RKO (cell line): ENCODE data around the gene MUCL3.
"Not testable (repeated sequence)": the region's sequence is repeated elsewhere in the genome, so short reads cannot be mapped to it uniquely, and the experiment has no call there.

Source experiments
- DNase-seq: peaks from one replicate; pipeline ENCODE4 v3.0.0-alpha.2; 2016; ENCODE audit warnings: low spot score

Gene MUCL3

DNA sequence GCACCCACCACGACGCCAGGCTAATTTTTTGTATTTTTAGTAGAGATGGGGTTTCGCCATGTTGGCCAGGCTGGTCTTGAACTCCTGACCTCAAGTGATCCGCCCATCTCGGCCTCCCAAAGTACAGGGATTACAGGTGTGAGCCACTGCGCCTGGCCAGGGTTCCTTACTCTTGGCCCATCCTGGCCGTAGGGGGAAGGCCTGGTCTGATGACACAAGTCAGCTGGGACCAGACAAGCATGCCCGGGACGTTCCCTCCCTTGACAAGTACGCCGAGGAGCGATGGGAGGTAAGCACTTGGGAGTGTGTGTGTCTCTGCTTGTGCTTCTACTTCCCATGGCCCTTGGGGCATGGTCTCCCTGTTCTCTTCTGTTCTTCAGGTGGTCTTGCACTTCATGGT lies 30.3 kb upstream of the MUCL3 start:
- not testable (repeated sequence) for DNase-seq

DNA sequence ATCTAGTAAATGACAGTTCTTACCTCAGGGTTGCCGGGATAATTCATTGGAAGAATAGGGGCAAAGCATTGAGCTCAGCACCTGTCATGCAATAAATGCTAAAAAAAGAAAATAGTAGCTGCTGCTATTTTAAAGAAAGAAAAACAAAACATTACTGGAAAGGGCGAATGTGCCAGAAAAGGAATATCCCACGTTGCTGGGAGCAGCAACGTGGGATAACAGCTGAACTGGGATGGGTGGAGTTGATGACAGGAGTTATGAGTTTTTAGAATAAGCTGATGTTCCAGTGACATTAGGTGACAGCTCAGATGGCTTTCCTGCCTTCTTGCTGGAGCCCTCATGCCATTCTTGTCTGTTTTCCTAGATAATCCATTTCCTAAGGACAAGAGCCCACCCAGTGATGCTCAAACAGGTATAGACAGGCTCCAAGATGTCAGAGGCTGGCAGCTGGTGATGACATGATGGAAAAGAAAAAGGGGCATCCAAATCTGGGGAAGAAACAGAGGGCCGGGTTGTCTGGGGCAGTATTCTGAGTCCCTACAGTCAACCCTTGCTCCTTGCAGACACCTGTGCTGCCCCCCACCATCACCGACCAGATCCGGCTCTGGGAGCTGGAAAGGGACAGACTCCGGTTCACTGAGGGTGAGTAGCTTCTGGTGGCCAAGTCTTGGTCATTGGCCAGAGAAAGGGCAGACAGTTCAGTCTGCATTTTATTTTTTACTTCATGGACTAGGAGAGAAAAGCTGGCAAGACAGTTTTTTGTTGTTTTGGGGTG lies 27.8 kb upstream of the MUCL3 start:
- DNase-seq, result no peak

DNA sequence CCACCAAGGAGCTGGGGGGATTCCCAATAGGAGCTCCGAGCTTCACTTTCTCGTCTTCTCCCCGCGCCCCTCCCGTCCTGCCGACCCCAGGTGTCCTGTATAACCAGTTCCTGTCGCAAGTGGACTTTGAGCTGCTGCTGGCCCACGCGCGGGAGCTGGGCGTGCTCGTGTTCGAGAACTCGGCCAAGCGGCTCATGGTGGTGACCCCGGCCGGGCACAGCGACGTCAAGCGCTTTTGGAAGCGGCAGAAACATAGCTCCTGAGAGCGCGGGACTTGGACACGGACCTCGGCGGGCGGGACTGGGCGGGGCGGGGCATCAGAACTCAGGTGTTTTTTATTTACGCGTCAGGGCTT lies 27.1 kb upstream of the MUCL3 start:
- DNase-seq, result no peak

DNA sequence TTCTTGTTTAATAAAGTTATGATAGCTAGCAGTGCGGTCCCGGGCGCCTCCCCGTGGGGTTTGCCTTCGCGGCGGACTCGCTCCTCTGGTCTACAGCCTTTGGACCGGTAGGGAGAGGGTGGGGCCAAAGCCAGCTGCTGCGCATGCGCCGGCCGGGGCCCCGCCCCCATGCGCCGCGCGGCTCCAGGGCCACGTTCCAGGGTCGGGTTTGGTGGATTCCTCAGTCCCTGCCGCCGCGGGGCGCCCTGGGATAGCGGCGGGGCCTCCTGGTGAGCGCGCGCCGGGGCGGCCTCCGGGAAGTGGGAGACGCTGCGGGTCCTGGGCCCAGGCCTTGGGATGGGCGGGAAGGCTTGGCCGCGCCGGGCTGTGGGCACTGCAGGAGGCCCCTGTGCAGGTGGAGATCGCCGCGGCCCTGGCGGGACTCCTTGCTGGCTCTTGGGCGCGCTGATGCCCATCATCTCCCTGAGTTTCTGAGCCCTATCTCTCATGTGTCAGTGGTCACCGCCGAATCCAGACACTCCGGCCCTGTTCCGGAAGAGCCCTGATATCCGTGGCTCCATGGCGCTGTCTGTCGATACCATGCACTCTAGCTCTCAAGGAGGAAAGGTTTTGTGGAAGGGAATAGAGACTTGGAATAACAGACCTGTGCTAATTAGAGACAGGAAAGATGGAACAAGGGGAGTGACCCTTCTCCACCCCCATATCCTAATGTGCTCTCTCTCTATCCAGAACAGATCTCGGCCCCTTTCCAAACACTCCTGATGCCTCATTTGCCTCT lies 26.5 kb upstream of the MUCL3 start, which contains the start of gene VARS2:
Gene VARS2, plus strand, starts transcription at position 163 of the 778 bp plus-strand sequence. Its CDS starts 599 bp downstream, at position 762.
- DNase-seq, result peak; percentile 90

DNA sequence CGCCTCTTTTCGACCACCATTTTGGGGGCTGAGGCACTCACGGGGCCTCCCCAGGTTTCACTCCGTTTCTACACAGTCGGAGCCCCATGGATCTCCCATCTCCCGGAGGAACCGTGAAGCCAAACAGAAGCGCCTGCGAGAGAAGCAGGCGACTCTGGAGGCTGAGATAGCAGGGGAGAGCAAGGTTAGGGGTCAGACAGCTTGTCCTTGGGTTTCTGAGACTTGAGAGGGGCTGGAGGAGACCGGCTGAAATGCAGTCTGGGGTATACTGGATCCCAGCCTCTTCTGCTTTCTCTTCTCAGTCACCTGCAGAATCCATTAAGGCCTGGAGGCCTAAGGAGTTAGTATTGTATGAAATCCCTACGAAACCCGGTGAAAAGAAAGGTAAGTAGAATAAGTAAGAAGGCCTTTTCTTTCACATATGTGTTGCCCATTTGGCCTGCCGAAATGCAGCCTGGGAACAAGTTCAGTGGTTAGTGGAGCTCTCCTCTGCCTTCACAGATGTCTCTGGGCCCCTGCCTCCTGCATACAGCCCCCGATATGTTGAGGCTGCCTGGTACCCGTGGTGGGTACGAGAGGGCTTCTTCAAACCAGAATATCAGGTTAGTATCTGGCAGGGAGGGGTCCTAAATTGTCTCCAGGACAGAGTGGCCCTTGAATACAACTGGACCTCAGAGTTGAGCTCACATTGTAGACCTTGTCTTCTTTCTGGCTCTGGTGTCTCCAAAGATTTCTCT lies 25.8 kb upstream of the MUCL3 start:
- DNase-seq, result no peak

DNA sequence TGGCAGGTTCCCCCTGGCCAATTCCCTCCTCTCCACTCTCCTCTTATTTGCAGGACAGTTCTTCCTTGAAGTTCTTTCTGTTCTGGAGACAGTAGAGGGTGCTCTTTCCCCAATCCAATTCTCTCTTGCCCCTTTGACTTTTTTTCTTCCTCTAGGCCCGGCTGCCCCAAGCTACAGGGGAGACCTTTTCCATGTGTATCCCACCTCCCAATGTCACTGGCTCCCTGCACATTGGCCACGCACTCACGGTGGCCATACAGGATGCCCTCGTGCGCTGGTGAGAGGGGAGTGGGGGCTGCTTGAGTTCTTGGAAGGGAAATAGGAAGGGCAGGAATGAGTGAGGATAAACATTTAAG lies 25.2 kb upstream of the MUCL3 start:
- DNase-seq, result peak; percentile 75

DNA sequence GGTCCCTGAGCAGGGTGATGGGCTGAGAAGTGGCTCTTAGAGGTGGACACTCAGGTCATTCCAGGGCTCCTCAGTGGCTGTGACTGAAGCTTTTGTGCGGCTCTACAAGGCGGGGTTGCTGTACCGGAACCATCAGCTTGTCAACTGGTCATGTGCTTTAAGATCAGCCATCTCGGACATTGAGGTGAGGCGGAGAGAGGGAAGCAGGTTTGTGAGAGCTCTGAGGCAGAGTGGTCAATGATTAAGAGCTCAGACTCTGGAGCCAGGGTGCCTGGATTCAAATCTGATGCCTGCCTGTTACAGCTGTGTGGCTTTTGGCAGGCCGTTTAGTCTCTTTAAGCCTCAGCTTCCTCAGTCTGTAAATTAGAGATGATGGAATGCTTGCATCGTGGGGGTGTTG lies 23.7 kb upstream of the MUCL3 start:
- no peak for DNase-seq

DNA sequence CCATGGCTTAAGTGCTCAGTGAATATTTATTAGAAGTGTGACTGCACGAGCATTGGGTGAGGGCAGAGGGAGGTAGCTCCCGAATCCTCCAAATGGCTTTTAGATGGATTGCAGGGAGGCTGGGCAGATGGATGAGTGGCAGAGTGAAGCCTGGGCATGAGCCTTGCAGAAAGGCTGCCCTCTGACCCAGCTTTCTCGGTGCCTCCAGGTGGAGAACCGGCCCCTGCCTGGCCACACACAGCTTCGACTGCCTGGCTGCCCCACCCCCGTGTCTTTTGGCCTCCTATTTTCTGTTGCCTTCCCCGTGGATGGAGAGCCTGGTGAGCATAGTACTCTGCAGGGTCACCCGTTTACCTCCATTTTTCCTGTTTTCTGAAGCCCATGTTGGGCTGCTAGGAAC lies 23.3 kb upstream of the MUCL3 start:
- no peak for DNase-seq

DNA sequence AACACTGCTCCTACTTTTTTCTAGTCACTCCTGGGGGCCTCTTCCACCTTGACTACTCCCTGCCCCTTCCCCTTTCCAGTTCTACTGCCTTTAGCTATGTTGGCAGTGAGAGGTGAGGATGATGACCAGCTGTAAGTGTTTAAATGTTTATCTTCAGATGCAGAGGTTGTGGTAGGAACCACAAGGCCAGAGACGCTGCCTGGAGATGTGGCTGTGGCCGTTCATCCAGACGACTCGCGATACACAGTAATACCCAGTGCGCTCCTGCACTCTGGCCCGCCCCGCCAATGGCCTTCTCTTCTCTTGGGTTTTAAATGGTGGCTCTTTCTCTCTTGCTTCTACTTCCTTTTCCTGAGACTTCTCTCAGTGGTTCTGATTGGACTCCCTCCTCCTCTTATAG lies 22.1 kb upstream of the MUCL3 start:
- DNase-seq, result no peak

DNA sequence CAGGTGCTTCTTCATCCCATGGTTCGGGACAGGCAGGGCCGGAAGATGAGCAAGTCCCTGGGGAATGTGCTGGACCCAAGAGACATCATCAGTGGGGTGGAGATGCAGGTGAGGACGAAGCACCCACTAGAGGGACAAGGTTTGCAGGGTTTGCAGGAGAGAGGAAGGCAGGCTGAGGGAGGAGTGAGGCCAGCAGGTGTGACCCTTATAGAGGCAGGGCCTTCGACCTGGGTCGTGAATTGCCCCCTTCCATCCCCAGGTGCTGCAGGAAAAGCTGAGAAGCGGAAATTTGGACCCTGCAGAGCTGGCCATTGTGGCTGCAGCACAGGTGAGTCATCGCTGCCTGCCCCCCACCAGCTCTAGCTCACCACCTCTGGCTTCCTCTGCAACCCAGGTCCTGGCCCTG lies 18.3 kb upstream of the MUCL3 start:
- DNase-seq, result no peak

DNA sequence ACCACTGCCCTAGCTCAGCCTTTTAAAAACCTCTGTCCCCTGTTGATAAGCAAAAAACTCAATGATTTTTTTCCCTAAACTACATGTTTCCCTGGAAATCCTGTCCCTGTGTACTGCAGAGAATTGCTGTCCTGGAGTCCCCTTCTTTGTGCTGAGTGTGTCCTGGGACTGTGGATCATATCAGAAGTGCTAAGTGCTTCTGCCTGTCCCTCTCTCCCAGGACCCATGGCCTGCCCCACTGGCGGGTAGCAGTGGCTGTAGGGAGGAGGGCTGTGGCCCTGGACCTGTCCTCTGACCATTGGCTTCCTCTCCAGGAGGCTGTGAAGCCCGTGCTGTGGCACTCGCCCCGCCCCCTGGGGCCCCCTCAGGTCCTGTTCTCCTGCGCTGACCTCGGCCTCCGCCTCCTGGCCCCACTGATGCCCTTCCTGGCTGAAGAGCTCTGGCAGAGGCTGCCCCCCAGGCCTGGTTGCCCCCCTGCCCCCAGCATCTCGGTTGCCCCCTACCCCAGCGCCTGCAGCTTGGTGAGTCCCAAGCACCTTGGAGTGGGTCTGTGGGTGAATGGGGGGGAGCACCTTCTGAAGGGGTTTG lies 16.6 kb upstream of the MUCL3 start:
- not testable (repeated sequence) for DNase-seq

DNA sequence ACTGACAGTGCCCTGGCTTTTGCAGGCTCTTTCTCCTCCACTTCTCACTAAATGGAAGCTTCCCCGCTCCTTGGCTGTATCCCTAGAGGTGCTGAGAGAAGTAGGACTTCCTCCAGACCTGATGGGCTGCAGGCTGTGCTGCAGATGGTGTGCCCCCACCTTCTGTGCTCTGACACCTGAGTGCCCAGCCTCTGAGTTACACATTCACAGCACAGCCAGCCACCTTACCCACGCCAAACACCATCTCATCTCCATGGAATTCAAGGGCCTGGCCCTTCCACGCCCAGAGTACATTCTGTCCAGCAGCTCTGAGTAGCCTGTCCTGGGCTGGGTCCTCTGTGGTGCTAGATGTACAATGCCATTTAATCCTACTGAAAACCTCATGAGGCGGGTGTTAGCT lies 14.1 kb upstream of the MUCL3 start:
- DNase-seq, result no peak

DNA sequence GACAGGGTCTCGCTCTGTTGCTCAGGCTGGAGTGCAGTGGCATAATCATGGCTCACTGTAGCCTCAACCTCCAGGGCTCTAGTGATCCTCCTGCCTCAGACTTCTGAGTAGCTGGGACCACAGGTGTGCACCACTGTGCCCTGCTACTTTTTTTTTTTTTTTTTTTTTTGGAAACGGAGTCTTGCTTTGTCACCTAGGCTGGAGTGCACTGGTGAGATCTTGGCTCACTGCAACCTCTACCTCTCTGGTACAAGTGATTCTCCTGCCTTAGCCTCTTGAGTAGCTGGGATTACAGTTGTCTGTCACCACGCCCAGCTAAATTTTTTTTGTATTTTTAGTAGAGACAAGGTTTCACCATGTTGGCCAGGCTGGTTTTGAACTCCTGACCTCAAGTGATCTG lies 13.7 kb upstream of the MUCL3 start:
- not testable (repeated sequence) for DNase-seq

DNA sequence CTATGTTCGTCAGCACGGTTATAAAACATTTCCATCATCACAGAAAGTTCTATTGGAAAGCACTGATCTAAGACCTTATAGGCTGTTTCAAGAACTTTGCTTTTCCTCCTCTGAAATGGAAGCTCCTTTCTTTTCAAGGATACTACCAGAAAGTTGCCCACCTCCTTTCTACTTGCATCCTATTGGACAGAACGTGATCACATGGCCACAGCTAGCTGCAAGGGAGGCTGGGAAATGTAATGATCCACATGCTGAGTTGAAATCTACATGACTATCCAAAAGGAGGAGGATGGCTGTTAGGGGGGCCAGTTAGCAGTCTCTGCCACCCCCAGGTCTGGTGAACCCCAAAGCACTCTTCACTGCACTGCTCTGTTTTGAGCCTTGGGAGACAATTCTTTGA lies 12.1 kb upstream of the MUCL3 start:
- DNase-seq, result no peak

DNA sequence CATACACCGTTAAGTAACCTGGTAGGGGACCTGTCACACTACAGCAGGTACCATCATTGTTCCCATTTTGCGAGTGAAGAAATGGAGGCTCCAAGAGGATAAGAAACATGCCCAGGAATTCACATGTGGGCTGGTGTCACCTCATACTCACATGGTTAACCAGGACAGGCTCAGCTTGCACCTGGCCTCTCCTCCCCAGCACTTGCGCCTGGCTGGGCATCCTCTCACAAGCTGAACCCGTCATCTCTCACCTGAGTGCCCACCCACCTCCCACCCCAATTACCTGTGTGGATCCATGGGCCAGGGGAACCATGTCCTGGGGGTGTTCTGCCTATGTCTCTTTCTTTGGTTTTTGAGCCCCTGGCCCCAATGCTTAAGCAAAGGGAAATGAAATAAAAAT lies 10.3 kb upstream of the MUCL3 start:
- no peak for DNase-seq

DNA sequence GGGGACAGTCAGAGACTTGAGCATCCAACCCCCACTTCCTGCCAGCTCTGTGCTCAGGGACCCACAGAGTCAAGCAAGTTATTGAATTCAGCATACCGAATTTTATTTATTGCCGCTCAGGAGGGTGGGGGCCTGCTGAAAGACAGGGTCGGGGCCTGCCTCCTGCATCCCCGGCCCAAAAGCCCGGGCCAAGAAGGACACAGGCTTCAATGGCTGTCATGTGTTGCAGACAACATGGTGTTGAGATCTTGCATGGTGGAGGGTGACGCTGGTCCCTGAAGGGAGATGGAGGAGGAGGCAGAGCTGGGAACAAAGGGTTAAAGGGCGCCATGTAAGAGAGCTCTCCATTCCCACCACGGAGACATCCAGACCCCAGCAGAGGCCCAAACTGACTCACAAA lies 9.5 kb upstream of the MUCL3 start:
- DNase-seq, result no peak

DNA sequence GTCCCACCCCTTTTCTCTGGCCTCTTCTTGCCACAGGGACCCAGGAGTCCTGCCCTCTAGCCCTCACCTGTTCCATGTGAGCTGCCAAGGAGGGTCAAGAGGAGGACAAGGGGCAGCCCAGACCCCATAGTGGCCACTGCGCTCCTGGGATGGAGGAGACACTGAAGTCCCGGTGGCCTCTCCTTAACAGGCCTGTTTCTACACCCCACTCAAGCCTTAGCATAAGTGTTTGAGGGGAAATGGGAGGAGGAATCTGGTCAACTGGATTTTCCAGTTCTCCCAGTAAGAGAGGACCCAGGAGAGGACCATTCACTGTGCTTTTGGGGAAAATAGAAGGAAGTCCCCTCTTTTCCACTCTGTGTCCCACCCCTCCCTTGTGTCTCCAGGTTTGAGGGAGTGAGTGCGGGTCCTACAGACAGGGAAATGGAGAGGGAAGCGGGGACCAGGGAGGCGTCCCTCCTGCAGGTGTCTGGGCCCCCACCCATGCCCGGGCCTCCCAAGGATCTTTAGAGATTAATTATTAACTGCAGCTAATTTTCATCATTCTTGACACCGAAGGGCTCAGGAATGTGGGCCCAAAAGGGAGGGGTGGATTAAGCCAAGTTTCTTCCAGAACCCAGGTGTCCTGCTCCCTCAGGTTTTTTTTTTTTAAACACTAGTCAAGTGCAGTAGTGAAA lies 8.7 kb upstream of the MUCL3 start, which contains the start of gene SFTA2:
Gene SFTA2, minus strand, starts transcription at position 202 of the 677 bp plus-strand sequence. Its CDS starts 74 bp downstream, at position 128.
- DNase-seq, result no peak

DNA sequence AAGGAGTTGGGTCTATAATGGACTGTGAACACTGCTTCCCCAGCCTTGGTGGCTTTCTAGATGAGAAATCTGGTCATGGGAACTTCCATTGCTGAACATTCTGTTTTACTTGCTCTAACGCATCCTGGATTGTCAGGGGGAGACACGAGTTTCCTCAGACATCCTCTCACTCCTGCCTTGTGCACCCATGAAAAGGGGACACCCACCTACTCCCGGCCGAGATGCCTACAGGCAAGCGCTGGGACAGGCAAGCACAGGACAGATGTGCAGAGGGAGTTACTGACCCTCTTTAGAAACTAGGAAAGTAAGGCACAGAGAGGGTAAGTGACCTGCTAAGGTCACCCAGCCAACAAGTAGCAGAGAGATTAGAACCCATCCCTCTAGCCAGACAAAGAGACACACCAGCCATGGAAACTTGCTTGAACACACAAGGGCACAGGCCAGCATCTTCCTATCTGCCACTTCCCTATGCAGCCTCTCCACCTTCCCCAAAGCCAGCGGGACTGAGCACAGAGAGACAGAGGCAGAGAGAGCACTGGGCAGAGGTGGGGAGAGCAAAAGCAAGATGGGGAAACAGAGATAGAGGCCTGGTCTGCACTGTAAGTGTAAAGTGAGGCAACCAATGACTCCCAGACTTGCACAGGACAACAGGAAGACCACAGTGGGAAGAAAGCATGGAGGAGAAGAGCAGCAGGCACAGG lies 8.0 kb upstream of the MUCL3 start:
- no peak for DNase-seq

DNA sequence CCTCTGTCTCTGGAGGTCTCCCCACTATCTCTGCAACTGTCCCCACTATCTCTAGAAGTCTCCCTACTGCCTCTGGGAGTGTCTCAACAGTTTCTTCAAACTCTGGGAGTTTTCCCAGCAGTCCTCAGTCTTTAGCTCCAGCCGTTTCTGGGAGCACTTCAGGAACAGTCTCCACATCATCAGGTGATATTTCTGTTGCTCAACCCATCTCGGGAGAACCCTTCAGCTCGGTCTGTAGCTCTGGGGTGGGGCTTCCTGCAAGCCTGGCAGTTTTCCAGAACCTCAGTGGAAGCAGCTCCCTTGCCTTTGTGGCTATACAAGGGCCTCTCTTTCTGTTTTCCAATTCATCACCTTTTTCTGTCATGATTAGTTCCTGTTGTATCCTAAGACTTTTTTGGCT lies 5.8 kb upstream of the MUCL3 start:
- no peak for DNase-seq

DNA sequence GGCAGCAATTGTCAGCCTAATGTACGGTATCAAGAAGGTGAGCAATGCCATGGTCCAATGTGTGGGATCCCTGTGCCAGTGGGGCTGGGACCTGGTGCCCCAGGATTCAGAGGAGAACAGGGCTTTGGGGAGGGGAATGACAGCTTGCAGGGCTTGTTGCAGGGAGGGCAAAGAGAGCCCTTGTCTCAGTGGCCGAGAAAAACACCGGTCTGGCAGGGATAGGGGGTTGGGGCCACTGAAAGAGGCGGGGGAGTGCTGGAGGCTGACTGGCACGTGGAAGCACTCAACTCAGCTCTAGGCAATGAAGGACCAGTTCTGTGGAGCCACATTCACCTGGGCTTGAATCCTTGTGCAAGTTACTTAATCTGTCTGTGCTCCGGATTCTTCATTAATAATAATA lies 3.5 kb upstream of the MUCL3 start:
- no peak for DNase-seq

DNA sequence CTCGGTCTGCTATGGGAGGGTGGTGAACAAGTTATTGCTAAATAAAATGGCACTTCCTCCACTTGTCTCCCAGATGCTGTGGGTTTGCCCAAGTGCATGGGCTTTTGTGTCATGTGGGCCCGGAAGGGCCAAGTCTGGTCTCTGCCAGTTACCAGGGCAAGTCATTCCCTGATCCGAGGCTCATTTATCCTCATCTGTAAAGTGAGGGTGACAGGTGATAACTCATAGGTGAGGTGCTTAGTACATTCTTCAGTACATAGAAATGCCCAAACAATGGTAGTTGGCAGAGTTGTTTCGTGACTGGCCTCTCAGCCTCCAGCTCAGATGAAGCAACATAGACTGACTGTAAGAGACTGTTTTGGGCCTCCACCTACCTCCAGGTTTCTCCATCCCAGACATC lies 2.0 kb upstream of the MUCL3 start:
- no peak for DNase-seq
